Stomach (tissue), 4 donors: ENCODE results near the gene KRTAP5-4.

Experiments
- CTCF ChIP-seq, 7 experiments: fragments of 450-650 bp in 4 of 7; fragments of 200-600 bp in 3 of 7; sonication (generic) in 3 of 7; IDR thresholded peaks; one replicate each; pipeline ENCODE4 v1.5.1; 2016 to 2019; ENCODE audit warnings: antibody characterized with exemption in 7 of 7, control low read depth in 2 of 7, mild to moderate bottlenecking in 1 of 7
- EP300 ChIP-seq: sonication (generic); formaldehyde crosslinking; IDR thresholded peaks from one replicate; pipeline ENCODE4 v1.6.1; 2017; ENCODE audit warnings: antibody characterized with exemption
- POLR2A ChIP-seq, 4 donors: fragments of 450-650 bp; IDR thresholded peaks; one replicate each; pipeline ENCODE4 v1.6.1; 2016; ENCODE audit warnings: antibody characterized with exemption in 4 of 4, control low read depth in 2 of 4, mild to moderate bottlenecking in 1 of 4, moderate library complexity in 1 of 4

- TF ChIP-seq CTCF (IDR thresholded peaks at IDR 0.05) (no peak), POLR2A (IDR thresholded peaks at IDR 0.05) (no peak), EP300 (no peak)
Measured at GRCh38 chr11:1624621-1625020, 2.7 kb upstream of the KRTAP5-4 start.
